Astrocyte of the spinal cord (primary cell): Measurements from ENCODE around the gene ATP9B.
"Not testable (repeated sequence)": the region's sequence is repeated elsewhere in the genome, so short reads cannot be mapped to it uniquely, and the experiment has no call there.

Experiments
- DNase-seq: peaks from one replicate; pipeline ENCODE4 v3.0.0; 2011; ENCODE audit warnings: low read depth, low spot score
- H3K4me3 ChIP-seq: 2 replicates; pipeline ENCODE4 v1.5.1; 2011; ENCODE audit warnings: low read depth, mild to moderate bottlenecking, low read length, moderate library complexity
- in situ Hi-C: cut with HindIII; loops from 2 replicates; pipeline ENCODE4 v1.10.0; 2017; ENCODE audit warnings: low sequenced_read_pairs
- TF ChIP-seq, protein P1 (sequence below): IDR thresholded peaks from 2 replicates; pipeline ENCODE4 v1.5.1; 2012; ENCODE audit warnings: low read depth, mild to moderate bottlenecking, low read length, inconsistent platforms

The ATP9B gene

DNA sequence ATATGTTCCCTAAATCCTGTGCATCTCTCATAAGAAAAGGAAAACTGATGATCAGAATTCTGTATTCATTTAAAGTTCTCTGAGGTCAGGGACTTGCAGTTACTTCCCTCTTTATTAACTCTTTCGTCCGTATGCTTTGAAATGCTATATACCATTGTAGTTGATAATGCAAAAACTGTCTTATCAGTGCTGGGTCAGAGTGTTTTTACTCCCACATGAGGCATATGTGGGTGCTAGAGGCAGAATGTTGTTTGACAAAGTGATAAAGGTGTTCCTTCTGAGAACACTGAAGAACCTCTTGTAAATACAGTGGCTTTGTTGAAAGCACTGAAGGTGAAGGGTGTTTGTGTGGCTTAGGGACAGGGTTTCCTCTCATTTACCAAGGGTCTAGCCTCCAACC, 190.0 kb downstream of the ATP9B start:
- no peak for DNase-seq
- no peak overlapping the region for H3K4me3 ChIP-seq
- in situ Hi-C loops = no loop called here
- TF ChIP-seq, protein P1, sequence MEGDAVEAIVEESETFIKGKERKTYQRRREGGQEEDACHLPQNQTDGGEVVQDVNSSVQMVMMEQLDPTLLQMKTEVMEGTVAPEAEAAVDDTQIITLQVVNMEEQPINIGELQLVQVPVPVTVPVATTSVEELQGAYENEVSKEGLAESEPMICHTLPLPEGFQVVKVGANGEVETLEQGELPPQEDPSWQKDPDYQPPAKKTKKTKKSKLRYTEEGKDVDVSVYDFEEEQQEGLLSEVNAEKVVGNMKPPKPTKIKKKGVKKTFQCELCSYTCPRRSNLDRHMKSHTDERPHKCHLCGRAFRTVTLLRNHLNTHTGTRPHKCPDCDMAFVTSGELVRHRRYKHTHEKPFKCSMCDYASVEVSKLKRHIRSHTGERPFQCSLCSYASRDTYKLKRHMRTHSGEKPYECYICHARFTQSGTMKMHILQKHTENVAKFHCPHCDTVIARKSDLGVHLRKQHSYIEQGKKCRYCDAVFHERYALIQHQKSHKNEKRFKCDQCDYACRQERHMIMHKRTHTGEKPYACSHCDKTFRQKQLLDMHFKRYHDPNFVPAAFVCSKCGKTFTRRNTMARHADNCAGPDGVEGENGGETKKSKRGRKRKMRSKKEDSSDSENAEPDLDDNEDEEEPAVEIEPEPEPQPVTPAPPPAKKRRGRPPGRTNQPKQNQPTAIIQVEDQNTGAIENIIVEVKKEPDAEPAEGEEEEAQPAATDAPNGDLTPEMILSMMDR = no peak

GRCh38 chr18:79260023-79260422, 190.8 kb downstream of the ATP9B start:
- TF ChIP-seq, protein P1 = no peak
- no peak overlapping the region for H3K4me3 ChIP-seq
- in situ Hi-C loops = no loop called here
- no peak for DNase-seq

DNA sequence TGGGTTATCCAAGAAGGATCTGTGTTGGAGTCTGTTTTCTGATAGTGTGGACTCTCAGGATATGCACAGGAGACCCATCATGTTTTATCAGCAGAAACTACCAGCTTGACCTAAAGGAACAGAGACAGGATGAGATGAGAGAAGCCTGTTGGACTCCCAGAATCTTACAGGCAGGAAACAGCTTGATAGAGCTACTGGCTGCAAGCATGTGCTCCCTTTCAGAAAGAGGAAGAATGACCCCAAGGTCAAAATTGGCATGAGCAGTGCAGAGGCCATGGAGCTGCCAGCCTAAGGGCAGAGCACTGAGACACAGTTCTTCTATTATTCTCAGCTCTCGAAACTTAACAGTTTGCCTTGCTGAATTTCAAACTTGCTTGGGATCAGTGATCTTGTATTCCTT, 191.3 kb downstream of the ATP9B start:
- DNase-seq = no peak
- in situ Hi-C loops = no loop called here
- TF ChIP-seq, protein P1 = no peak
- no peak overlapping the region for H3K4me3 ChIP-seq

DNA sequence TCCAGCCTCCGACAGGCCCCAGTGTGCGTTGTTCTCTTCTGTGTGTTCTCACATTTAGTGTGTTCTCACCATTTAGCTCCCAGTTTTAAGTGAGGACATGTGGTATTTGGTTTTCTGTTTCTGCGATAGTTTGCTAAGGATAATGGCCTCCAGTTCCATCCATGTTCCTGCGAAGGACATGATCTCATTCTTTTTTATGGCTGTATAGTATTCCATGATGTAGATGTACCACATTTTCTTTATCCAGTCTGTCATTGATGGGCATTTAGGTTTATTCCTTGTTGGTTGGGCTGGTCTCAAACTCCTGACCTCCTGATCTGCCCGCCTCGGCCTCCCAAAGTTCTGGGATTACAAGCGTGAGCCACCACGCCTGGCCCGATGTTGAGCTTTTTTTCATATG, 195.9 kb downstream of the ATP9B start:
- in situ Hi-C loops, DNase-seq: not testable (repeated sequence)

GRCh38 chr18:79271812-79272211, 202.6 kb downstream of the ATP9B start:
- DNase-seq, in situ Hi-C loops, H3K4me3 ChIP-seq: not testable (repeated sequence)

More for the DNA sequence above, 195.9 kb downstream of the ATP9B start:
- not testable (repeated sequence) for H3K4me3 ChIP-seq

DNA sequence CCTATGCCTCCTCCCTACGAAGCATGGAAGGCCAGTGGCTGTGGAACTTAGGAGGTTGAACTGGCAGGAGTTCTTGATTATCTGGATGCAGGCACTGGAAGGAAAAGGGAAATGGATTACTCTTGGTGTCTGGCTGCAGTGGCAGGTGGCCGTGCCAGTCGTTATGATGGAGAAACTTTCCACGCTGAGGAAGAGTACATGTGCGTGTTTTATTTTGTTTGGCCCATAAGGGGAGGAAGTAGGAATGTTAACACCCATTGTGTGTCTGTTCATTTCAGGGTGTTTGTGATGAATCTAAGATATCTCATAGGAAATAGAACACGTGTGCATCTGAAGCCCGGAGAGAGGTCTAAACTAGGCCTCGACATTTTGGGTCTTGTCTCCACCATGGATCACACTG, 203.7 kb downstream of the ATP9B start:
- no peak overlapping the region for H3K4me3 ChIP-seq
- in situ Hi-C loops = no loop called here
- DNase-seq = no peak
- TF ChIP-seq, protein P1 = no peak

GRCh38 chr18:79274823-79275222, 205.6 kb downstream of the ATP9B start:
- no peak overlapping the region for H3K4me3 ChIP-seq
- in situ Hi-C loops = no loop called here
- no peak for DNase-seq
- TF ChIP-seq, protein P1 = no peak

DNA sequence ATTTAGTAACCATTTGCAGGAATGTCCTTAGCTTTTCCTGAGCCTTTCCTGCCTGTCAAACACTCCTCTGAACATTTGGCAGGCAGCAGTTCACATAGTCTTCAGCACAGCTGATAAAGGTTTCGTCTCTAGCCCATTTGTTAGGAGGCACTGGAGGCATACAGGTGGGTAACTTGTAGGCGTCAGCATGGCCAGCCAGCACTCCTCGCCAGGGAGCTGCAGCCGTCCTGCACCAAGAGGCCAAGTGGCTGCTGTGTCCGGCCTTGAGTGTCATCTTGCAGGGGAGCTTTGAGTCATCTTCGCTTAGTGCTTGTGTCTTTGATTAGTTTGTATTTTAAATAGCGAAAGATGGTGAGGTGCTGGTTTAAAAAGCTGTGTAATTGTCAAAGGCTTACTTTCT, 206.3 kb downstream of the ATP9B start:
- TF ChIP-seq, protein P1 = no peak
- DNase-seq = no peak
- in situ Hi-C loops = no loop called here
- H3K4me3 ChIP-seq = no peak overlapping the region
